Stimulated activated naive CD8-positive, alpha-beta T cell treated with anti-CD3 and anti-CD28 coated beads, Interleukin-15, Interleukin-2, amounts not matched to agents 100 U/mL and 50 U/mL, for 24 hours (primary cell): ENCODE results near the gene ACOX1.
"Not testable (repeated sequence)": the region's sequence is repeated elsewhere in the genome, so short reads cannot be mapped to it uniquely, and the experiment has no call there.

ENCODE experiments used
- ATAC-seq: fragments of 150-1000 bp; cut with Tn5 transposase; one replicate; pipeline ENCODE4 v1.10.0; 2021
- DNase-seq: peaks from one replicate; pipeline ENCODE4 v3.0.0; 2021

ACOX1 gene

GRCh38 chr17:75980188-75981018 is 1.4 kb upstream of the ACOX1 start:
- ATAC-seq (no peak), DNase-seq (no peak)

DNA sequence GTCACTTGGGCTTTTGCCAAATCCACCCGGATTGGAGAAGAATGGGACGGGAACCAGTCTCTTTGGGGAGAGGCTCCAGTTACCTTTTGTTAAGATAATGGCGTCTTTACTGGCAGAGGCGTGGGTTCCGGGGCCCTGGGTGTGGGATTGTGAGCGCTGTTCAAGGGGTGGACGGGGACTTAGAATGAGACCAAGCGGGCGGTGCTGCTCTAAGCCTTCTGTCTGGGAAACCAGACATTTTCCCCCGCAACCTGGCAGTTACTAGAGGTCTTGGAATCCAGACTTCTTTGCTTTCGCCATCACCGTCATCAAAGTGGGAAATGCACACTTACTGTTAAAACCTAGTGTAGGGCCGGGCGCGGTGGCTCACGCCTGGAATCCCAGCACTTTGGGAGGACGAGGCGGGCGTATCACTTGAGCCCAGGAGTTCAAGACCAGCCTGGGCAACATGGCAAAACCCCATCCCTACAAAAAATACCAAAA is 780 bp upstream of the ACOX1 start:
- peak; percentile 22 for ATAC-seq
- DNase-seq, result no peak

GRCh38 chr17:75976175-75976848 is 2.7 kb downstream of the ACOX1 start:
- no peak for DNase-seq
- no peak for ATAC-seq

DNA sequence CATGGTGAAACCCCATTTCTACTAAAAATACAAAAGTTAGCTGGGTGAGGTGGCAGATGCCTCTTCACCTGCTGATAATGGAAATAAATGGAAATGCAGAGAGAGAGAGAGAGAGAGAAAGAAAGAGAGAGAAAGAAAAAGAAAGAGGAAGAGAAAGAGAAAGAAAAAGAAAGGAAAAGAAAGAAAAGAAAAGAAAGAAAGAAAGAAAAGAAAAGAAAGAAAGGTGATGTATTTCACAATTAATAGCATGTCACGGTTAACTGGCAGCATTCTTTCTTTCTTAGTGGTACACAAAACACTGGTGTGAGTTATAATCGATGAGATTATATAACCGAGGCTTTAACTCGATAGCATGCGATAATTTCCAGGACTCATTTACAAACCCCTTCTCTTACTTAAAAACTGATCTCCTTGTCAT is 3.2 kb downstream of the ACOX1 start:
- DNase-seq (no peak), ATAC-seq (no peak)

DNA sequence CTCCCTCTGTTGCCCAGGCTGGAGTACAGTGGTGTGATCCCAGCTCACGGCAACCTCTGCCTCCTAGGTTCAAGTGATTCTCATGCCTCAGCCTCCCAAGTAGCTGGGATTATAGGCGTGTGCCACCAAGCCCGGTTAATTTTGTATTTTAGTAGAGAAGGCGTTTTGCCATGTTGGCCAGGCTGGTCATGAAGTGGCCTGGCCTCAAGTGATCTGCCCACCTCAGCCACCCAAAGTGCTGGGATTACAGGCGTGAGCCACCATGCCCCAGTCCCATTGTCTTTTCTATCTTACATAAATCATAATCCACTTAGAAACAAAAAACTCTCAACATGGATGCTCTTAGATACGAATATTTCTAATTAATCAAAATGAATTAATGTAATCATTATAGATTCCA is 3.8 kb downstream of the ACOX1 start:
- DNase-seq, ATAC-seq: not testable (repeated sequence)

GRCh38 chr17:75970626-75971025 is 8.3 kb downstream of the ACOX1 start:
- ATAC-seq, result no peak

GRCh38 chr17:75970011-75970523 is 8.9 kb downstream of the ACOX1 start:
- DNase-seq (no peak), ATAC-seq (no peak)

More at GRCh38 chr17:75970626-75971025, 8.3 kb downstream of the ACOX1 start:
- no peak for DNase-seq

GRCh38 chr17:75969044-75969443 is 9.9 kb downstream of the ACOX1 start:
- not testable (repeated sequence) for ATAC-seq, DNase-seq

DNA sequence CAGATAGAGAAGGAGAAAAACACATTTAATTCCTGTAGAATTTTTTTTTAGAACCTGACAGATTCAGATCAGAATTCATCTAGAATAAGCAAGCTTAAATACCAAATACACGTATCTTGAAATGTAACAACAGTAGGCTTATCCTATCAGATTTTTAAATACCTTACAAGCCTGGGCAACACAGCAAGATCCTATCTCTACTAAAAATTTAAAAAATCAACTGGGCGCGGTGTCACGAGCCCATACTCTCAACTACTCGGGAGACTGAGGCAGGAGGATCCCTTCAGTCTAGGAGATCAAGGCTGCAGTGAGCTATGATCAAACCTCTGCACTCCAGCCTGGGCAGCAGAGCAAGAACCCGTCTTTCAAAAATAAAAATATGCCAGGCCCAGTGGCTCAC is 13.5 kb downstream of the ACOX1 start:
- ATAC-seq (no peak), DNase-seq (no peak)

- no peak for ATAC-seq
- DNase-seq, result no peak
Measured at GRCh38 chr17:75959839-75960511, 19.0 kb downstream of the ACOX1 start.

DNA sequence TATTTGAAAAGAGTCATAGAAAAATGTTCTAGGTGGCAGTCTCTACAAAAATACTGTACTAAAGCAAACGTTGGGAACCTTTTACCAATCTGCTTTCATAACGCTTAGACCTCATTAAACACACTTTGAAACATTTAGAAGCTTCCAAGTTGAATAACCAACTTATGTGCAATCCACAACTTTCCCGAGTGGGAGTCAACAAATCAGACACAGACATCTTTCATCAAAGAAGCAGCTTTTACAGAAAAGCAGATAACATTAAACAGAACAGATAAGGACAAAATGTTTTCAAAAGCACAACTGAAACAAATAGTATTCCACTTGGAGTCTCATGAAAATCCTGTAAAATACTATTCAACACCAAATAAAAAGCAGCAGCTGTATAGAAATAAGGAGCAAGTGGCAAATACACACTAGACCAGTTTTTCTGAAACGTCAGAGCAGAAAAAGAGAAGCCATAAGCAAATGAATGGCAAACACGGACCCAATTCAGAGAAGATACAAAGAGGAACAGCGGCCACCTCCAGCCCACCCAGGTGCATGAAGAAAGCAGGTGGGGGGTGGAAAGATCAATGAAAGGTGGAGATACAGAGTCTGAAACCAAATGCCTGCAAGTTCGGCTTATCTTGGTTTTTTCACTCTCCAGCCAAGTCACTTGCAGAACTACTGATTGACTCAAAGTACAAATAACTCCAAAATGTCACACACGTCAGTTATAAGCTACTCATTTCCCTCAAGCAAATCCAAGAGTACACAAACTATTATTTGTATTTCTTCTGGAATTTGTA is 19.7 kb downstream of the ACOX1 start:
- no peak for ATAC-seq
- no peak for DNase-seq

DNA sequence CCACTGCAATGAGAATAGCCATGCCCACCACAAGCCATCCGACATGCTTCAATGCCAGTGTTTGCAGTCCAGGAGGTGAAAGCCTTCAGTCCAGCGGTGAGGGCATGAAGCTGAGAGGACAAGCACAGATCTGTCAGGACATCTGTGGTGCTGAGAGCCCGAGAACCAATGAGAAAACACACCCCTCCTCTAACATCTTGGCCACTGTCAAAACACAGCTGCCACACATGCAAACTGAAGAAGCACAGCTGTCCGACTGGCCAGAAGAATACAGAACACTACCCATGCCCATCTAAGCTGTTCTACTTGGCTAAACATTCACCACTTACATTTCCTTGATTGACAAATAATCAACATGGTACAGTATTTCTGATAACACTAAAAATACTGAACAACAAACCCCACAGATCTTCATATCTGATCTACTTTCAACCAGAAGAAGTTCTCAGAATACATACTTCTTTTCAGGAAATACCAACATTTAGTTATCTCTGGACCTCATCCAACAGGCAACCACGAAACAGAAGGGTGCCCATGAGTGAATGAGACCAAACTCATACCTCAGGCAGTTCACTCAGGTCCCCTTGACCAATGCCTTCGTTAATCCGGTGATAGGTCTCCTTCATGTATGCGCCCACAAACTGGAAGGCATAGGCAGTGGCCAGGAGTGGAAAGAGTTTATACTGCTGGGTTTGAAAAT is 28.0 kb downstream of the ACOX1 start:
- DNase-seq (no peak), ATAC-seq (no peak)

DNA sequence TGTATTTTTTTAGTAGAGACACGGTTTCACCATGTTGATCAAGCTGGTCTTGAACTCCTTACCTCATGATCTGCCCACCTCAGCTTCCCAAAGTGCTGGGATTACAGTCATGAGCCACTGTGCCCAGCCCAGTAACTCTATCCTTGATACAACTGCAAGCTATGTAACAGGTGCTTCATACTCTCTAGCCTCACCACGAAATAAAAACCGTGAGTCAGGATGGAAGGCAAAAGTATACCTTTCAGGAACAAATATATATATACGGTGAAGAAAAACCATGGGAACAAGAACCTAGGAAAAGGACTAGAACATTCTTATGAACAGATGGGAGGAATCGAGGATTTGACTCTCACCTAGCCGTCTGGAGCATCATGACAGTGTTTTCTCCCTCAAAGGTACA is 28.5 kb downstream of the ACOX1 start:
- ATAC-seq, result no peak
- no peak for DNase-seq

GRCh38 chr17:75945211-75945610 is 33.8 kb downstream of the ACOX1 start:
- DNase-seq (no peak), ATAC-seq (no peak)

- ATAC-seq (no peak), DNase-seq (no peak)
Measured at GRCh38 chr17:75943491-75943890, 35.5 kb downstream of the ACOX1 start.

- ATAC-seq (no peak), DNase-seq (no peak)
Measured at GRCh38 chr17:75942473-75942872, 36.5 kb downstream of the ACOX1 start.

- ATAC-seq (no peak), DNase-seq (no peak)
Measured at GRCh38 chr17:75941442-75941819, 37.5 kb downstream of the ACOX1 start.

- DNase-seq, result peak; percentile 93
- peak; percentile 100 for ATAC-seq
Measured at GRCh38 chr17:75940727-75941441, 38.1 kb downstream of the ACOX1 start, which contains the start of gene FBF1. FBF1 (minus strand) TSS chr17:75941042; CDS start chr17:75938149, 2,893 bp downstream.

DNA sequence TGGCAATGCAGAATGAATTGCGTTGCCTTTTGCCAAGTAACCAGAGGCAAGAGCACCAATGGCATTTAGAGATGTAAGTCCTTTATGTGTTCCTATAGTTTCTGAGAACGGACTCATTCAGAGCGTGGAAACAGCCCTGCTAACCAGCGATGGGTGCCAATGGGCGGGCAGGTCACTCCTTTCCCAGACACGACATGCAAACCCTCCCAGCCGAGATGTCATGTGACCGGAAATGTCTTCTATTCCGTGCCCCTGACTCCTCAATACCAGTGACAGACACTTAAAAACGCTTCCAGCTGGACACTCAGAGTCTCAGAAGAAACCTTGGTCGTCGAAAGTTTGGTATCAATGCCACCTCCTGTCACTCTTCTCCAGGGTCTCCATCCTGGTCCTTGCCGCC is 41.3 kb downstream of the ACOX1 start:
- ATAC-seq, result no peak
- DNase-seq, result no peak

DNA sequence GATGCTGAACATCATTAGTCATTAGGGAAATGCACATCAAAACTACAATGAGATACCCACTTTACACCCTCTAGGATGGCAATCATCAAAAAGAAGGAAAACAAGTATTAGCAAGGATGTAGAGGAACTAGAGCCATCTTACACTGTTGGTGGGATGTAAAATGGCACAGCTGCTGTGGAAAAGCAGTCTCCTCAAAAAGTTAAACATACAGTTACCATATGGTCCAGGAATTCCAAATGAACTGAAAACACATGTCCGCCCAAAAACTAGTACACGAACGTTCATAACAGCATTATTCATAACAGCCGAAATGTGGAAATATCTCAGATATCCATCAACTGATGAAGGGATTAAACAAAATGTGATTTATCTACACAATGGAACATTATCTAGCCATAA is 45.2 kb downstream of the ACOX1 start:
- no peak for DNase-seq
- ATAC-seq, result no peak
